Adrenal gland (tissue), 12 donors: ENCODE results near the gene LOXL1. TPM values are rescaled to one million over a fixed set of nuclear protein-coding genes. Genes with fewer than 3 reads are reported as not detected.

Experiments used
- DNase-seq, 7 donors: peaks; one replicate each; pipeline ENCODE4 v3.0.0-alpha.2; 2019 to 2020
- H3K27ac ChIP-seq, 5 donors: fragments of 200-600 bp; sonication (generic) in 4 of 5; 1 replicate in 3 of 5; 2 replicates in 2 of 5; pipeline versions ENCODE4 v1.5.1 to v1.8.0; 2016 to 2020; ENCODE audit warnings: mild to moderate bottlenecking in 1 of 5
- H3K27me3 ChIP-seq: fragments of 200-600 bp; 2 replicates; pipeline ENCODE4 v1.8.0; 2021
- H3K36me3 ChIP-seq, 2 donors: fragments of 200-600 bp; replicated peaks in 1 of 2; 1 replicate in 1 of 2; 2 replicates in 1 of 2; pipeline versions ENCODE4 v1.5.1 to v1.8.0; 2018 to 2022
- H3K4me1 ChIP-seq, 2 donors: fragments of 200-600 bp; replicated peaks in 1 of 2; 1 replicate in 1 of 2; 2 replicates in 1 of 2; pipeline versions ENCODE4 v1.5.1 to v1.8.0; 2018 to 2021
- H3K4me3 ChIP-seq, 4 donors: fragments of 200-600 bp; sonication (generic) in 3 of 4; one replicate each; pipeline ENCODE4 v1.5.1; 2016 to 2018
- H3K9me3 ChIP-seq, 3 donors: fragments of 200-600 bp; sonication (generic) in 1 of 3; replicated peaks in 1 of 3; 1 replicate in 2 of 3; 2 replicates in 1 of 3; pipeline versions ENCODE4 v1.5.1 to v1.8.0; 2016 to 2021
- CTCF ChIP-seq, 6 experiments: fragments of 450-650 bp in 4 of 6; fragments of 200-600 bp in 2 of 6; sonication (generic) in 1 of 6; IDR thresholded peaks; 1 replicate in 5 of 6; 2 replicates in 1 of 6; pipeline versions ENCODE4 v1.5.1 to v1.8.0; 2016 to 2021; ENCODE audit warnings: antibody characterized with exemption in 6 of 6, mild to moderate bottlenecking in 2 of 6, moderate library complexity in 1 of 6
- POLR2A ChIP-seq, 2 donors: fragments of 450-650 bp; IDR thresholded peaks; one replicate each; pipeline ENCODE4 v1.6.1; 2017; ENCODE audit warnings: antibody characterized with exemption in 2 of 2, mild to moderate bottlenecking in 2 of 2, moderate library complexity in 1 of 2
- WGBS, 4 donors: extraction: QIAGEN DNeasy Blood & Tissue Kit in 2 of 4; methylation state at CpG; one replicate each; pipeline versions ENCODE4 v1.1.5 to v1.1.7; 2013 to 2017; 5-methylcytosine and 5-hydroxymethylcytosine counted together
- intact Hi-C, 2 donors: fragments of 100-400 bp; cut with DNase I; formaldehyde crosslinking; loops; one replicate each; pipeline versions ENCODE4 v1.14.1 to v1.15.0; 2022 to 2023
- polyA plus RNA-seq, 3 donors: library from polyadenylated mRNA; stranded (reverse); fragments of 200-250 nt in 2 of 3; fragments of 350-450 nt in 1 of 3; fragmentation: Illumina TruSeq in 1 of 3; extraction: RNeasy Lipid Tissue Mini Kit (QIAGEN cat#74804) in 1 of 3; gene quantifications; one replicate each; pipeline ENCODE4 v1.2.3, GENCODE V29; 2013 to 2014
- total RNA-seq, 9 donors: library from RNA; depleted of rRNA in 4 of 9; stranded (reverse); fragments of >200 nt in 4 of 9; fragments of 120-200 nt in 1 of 9; fragmentation: NEBNext Ultra II Directional in 1 of 9; extraction: Animal tissue kit (Norgen Biotek cat#: 25700) in 1 of 9; gene quantifications; one replicate each; pipeline versions ENCODE4 v1.1.0 to v1.2.4, GENCODE V29; 2013 to 2023
- donor health status: healthy with polysubstance abuse.
- donor health status: Bipolar disorder and iron deficiency.
- donor health status: DM: yes; HTN: yes; CAD: no.
- donor health status: DM: no; HTN: no; CAD: no.
- donor health status: DM: no; HTN: no; CAD: no.
- donor health status: DM: yes; HTN: yes; CAD: no.

LOXL1 gene
- total and polyA plus RNA-seq, 12 donors, result 5.3 to 58.0 (median 10.9) TPM

GRCh38 chr15:73965094-73965757, 39.0 kb downstream of the LOXL1 start:
- intact Hi-C loops, result no loop called here
- WGBS, 4 donors, result 35 to 39% (median 38%) methylated on average over 8 to 13 of the region's 13 CpGs
- Histone ChIP-seq H3K4me1 (peaks cover 0 to 4% of the 10 kb centered on the region in 2 donors), H3K27me3 (no peaks in the 10 kb centered on the region), H3K27ac (peak overlapping the region in 1 of 5 donors; percentile 26), H3K4me3 (no peak overlapping the region), H3K36me3 (no peaks in the 10 kb centered on the region), H3K9me3 (no peaks in the 10 kb centered on the region)
- no peak for TF ChIP-seq POLR2A (IDR thresholded peaks at IDR 0.05)
- no peak for TF ChIP-seq CTCF (IDR thresholded peaks at IDR 0.05)
- DNase-seq, result peak in 2 of 7 donors; percentile 11 to 12

DNA sequence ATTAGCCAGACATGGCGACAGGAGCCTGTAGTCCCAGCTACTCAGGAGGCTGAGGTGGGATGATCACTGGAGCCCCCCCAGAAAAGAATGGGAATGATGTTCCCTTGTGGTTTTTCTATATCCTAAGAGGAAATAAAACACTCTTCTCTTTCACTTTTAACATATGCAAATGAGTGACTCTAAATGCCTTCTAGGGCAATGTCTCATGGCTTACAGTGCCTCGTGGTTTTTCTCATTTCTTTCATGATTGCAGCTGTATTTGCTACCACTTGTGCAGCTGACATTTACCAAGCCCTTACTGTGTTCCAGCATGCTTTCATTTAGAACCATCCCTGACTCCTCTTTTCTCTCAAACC, 39.5 kb downstream of the LOXL1 start:
- DNase-seq, result no peak
- intact Hi-C loops, result no loop called here

DNA sequence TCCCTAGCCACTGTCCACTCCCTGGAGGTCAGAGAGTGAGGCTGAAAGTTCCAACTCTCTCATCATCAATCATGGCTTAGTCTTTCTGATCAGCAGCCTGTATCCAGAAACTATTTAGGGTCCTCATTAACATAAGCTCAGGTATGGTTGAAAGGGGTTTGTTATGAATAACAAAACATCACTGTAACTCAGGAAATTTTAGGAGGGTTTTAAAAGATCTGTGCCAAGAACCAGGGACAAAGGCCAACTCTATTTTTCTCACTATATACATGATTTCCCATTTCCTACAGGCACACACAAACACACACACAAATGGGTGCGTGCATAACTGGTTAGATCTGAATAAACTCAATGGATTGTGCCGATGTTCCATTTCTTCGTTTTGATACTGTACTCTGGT, 42.2 kb downstream of the LOXL1 start:
- Histone ChIP-seq H3K27me3 (no peaks in the 10 kb centered on the region), H3K4me1 (peaks cover 5 to 9% of the 10 kb centered on the region in 2 donors), H3K36me3 (no peaks in the 10 kb centered on the region), H3K9me3 (no peaks in the 10 kb centered on the region), H3K27ac (no peak overlapping the region), H3K4me3 (no peak overlapping the region)
- intact Hi-C loops, result no loop called here
- WGBS, 4 donors, result 87 to 96% (median 94%) methylated on average over 3 of the region's 3 CpGs
- TF ChIP-seq POLR2A (IDR thresholded peaks at IDR 0.05) (no peak), CTCF (IDR thresholded peaks at IDR 0.05) (no peak)
- no peak for DNase-seq

More for the DNA sequence above, 39.5 kb downstream of the LOXL1 start:
- Histone ChIP-seq H3K27me3 (no peaks in the 10 kb centered on the region), H3K27ac (no peak overlapping the region), H3K9me3 (no peaks in the 10 kb centered on the region), H3K4me3 (no peak overlapping the region), H3K4me1 (peaks cover 0 to 4% of the 10 kb centered on the region in 2 donors), H3K36me3 (no peaks in the 10 kb centered on the region)
- 40 to 55% (median 52%) methylated on average over 2 of the region's 2 CpGs for WGBS, 4 donors
- TF ChIP-seq POLR2A (IDR thresholded peaks at IDR 0.05) (no peak), CTCF (IDR thresholded peaks at IDR 0.05) (no peak)

DNA sequence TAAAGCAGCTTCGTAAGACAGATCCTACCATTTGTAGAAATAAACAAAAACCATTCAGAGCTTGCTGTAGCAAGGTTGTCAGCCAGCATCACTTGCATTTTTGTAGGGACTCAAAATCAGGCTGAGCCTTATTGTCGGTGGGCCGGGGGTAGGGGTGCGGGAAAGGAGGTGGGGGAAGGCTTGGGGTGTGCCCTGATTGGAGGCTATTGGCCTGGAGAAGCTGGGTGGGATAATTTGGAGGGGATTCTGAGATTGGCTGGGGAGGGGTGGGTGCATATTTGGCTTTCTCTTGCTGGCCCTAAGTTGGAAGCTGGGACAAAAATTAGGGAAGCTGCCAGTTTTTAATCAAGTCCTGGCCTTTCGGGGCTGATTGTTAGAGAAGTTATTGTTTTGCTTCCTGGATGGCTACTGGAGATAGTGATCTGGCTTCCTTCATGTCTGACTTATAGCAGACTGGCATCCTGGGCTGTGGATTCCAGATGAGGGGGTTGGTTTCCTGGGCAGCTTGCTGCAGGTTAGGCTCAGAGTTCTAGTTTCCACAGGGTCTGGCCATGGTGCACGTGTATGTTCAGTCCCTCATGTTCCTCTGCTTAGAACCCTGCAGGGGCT, 43.0 kb downstream of the LOXL1 start:
- Histone ChIP-seq H3K36me3 (no peaks in the 10 kb centered on the region), H3K4me3 (no peak overlapping the region), H3K9me3 (no peaks in the 10 kb centered on the region), H3K4me1 (peaks cover 5 to 9% of the 10 kb centered on the region in 2 donors), H3K27ac (no peak overlapping the region), H3K27me3 (no peaks in the 10 kb centered on the region)
- intact Hi-C loops, result no loop called here
- 82 to 87% (median 84%) methylated on average over 6 of the region's 6 CpGs for WGBS, 4 donors
- DNase-seq, result no peak
- TF ChIP-seq POLR2A (IDR thresholded peaks at IDR 0.05) (no peak), CTCF (IDR thresholded peaks at IDR 0.05) (no peak)
